Tibial nerve (tissue), 4 donors: Measurements from ENCODE around the gene NOS1. TPM values are rescaled to one million over a fixed set of nuclear protein-coding genes. Genes with fewer than 3 reads are reported as not detected.

ENCODE experiments used
- DNase-seq, 2 donors: peaks; one replicate each; pipeline ENCODE4 v3.0.0-alpha.2; 2019; ENCODE audit warnings: low spot score in 2 of 2
- H3K27ac ChIP-seq, 4 donors: fragments of 200-600 bp; sonication (generic) in 3 of 4; one replicate each; pipeline ENCODE4 v1.5.1; 2017 to 2019; ENCODE audit warnings: mild to moderate bottlenecking in 1 of 4
- H3K27me3 ChIP-seq, 2 donors: fragments of 200-600 bp; sonication (generic) in 1 of 2; one replicate each; pipeline versions ENCODE4 v1.5.1 to v1.6.0; 2017 to 2019
- H3K36me3 ChIP-seq, 3 donors: fragments of 200-600 bp; sonication (generic); one replicate each; pipeline ENCODE4 v1.5.1; 2018 to 2019
- H3K4me1 ChIP-seq, 4 donors: fragments of 200-600 bp; sonication (generic) in 3 of 4; one replicate each; pipeline ENCODE4 v1.5.1; 2017 to 2019
- H3K4me3 ChIP-seq, 4 donors: fragments of 200-600 bp; sonication (generic) in 3 of 4; one replicate each; pipeline ENCODE4 v1.5.1; 2017 to 2019; ENCODE audit warnings: mild to moderate bottlenecking in 1 of 4, moderate library complexity in 1 of 4
- H3K9me3 ChIP-seq, 4 donors: fragments of 200-600 bp; sonication (generic) in 3 of 4; one replicate each; pipeline ENCODE4 v1.5.1; 2017 to 2019
- EP300 ChIP-seq, 2 donors: sonication (generic); formaldehyde crosslinking; IDR thresholded peaks; one replicate each; pipeline ENCODE4 v1.6.1; 2017; ENCODE audit warnings: antibody characterized with exemption in 2 of 2, mild to moderate bottlenecking in 1 of 2
- POLR2A ChIP-seq, 2 donors: fragments of 450-650 bp; IDR thresholded peaks; one replicate each; pipeline ENCODE4 v1.6.1; 2017; ENCODE audit warnings: antibody characterized with exemption in 2 of 2, mild to moderate bottlenecking in 2 of 2, moderate library complexity in 2 of 2
- WGBS, 2 donors: methylation state at CpG; one replicate each; pipeline ENCODE4 v1.1.5; 2018; 5-methylcytosine and 5-hydroxymethylcytosine counted together
- total RNA-seq, 4 donors: library from RNA; depleted of rRNA; stranded (reverse); fragments of >200 nt; gene quantifications; one replicate each; pipeline ENCODE4 v1.1.0, GENCODE V29; 2016
- TF ChIP-seq, protein P1 (sequence below), 5 experiments: fragments of 200-600 bp in 3 of 5; fragments of 450-650 bp in 2 of 5; sonication (generic) in 3 of 5; IDR thresholded peaks; one replicate each; pipeline ENCODE4 v1.5.1; 2016 to 2019; ENCODE audit warnings: antibody characterized with exemption in 5 of 5, mild to moderate bottlenecking in 3 of 5, moderate library complexity in 2 of 5

Gene NOS1
- total RNA-seq, 4 donors from 2014 or later, result 6.9 to 32.4 (median 28.1) TPM

DNA sequence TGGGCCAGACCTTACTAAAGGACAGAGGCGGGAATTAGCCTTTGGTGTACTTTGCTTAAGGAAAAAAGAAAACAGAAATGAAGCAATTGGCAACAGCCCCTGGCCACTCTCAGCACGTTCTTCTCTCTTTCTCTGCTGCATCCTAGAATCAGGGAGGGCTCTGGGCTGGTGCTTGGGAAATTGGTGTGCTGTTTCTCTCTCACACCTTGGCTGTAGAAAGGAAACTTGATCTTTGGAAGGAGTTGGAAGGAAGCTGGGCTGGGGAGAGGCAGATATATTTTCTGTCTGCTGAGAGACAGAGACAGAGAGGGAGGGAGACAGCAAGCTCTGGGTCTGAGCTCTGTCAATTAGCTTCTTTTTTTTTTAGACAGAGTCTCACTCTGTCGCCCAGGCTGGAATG is 27.4 kb downstream of the NOS1 start:
- Histone ChIP-seq H3K4me1 (peaks cover 0 to 20% (median 0%) of the 10 kb centered on the region in 4 donors), H3K27ac (no peak overlapping the region), H3K27me3 (no peaks in the 10 kb centered on the region), H3K36me3 (no peaks in the 10 kb centered on the region), H3K4me3 (no peak overlapping the region), H3K9me3 (no peaks in the 10 kb centered on the region)
- WGBS, 2 donors, result 23 to 27% methylated on average over 3 of the region's 3 CpGs
- TF ChIP-seq, protein P1, sequence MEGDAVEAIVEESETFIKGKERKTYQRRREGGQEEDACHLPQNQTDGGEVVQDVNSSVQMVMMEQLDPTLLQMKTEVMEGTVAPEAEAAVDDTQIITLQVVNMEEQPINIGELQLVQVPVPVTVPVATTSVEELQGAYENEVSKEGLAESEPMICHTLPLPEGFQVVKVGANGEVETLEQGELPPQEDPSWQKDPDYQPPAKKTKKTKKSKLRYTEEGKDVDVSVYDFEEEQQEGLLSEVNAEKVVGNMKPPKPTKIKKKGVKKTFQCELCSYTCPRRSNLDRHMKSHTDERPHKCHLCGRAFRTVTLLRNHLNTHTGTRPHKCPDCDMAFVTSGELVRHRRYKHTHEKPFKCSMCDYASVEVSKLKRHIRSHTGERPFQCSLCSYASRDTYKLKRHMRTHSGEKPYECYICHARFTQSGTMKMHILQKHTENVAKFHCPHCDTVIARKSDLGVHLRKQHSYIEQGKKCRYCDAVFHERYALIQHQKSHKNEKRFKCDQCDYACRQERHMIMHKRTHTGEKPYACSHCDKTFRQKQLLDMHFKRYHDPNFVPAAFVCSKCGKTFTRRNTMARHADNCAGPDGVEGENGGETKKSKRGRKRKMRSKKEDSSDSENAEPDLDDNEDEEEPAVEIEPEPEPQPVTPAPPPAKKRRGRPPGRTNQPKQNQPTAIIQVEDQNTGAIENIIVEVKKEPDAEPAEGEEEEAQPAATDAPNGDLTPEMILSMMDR (IDR thresholded peaks at IDR 0.05), result no peak
- TF ChIP-seq POLR2A (IDR thresholded peaks at IDR 0.05) (no peak), EP300 (IDR thresholded peaks at IDR 0.05) (no peak)
- DNase-seq, result no peak

DNA sequence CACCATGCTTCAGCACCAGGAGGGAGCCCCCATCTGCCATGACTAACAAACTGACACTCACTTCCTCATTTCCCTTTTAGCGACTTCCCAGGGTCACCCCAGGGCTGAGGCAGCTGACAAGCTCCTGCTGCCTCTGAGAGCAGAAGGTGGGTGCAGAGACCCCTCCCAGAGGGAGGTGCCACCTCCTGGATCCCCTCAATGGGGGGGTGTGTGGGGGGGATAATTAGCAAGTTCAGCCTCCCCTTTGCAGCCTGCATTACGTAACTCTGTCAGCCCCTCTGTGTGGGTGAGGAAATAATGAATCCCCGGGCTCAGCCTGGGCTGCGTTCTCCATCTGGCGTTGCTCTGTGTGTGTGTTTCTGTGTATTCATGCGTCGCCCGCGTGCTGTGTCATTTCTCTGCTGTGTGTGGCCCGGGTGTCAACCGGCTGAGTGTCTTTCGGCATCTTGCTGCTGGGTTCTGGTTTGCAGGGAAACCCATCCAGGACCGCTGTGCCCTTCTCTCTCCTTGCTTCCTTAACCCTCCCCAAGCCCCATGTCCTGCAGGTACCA is 28.0 kb downstream of the NOS1 start:
- Histone ChIP-seq H3K27ac (no peak overlapping the region), H3K4me1 (peaks cover 0 to 20% (median 0%) of the 10 kb centered on the region in 4 donors), H3K27me3 (no peaks in the 10 kb centered on the region), H3K9me3 (no peaks in the 10 kb centered on the region), H3K4me3 (no peak overlapping the region), H3K36me3 (no peaks in the 10 kb centered on the region)
- TF ChIP-seq POLR2A (IDR thresholded peaks at IDR 0.05), result no peak
- TF ChIP-seq, protein P1 (IDR thresholded peaks at IDR 0.05), result no peak
- TF ChIP-seq EP300 (IDR thresholded peaks at IDR 0.05), result no peak
- no peak for DNase-seq
- WGBS, 2 donors, result 15 to 27% methylated on average over 8 to 13 of the region's 13 CpGs

DNA sequence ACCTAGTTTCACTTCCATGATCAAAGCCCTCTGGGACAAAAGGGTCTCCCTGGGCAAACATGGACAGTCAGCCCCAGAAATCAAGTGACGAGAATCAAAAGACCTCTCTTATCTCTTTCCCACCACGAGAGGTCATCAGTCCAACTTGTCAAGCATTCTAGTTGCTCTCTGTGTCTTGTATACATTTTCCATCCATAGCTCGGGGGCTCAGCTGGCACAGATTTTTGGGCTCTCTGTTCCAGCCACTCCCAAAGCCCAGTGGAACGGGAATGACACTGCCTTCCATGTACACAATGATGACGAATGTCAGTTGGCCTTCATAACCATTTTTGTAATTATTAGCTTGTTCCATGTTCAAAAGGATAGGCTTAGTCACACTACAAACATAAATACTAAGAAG is 29.7 kb downstream of the NOS1 start:
- Histone ChIP-seq H3K4me3 (no peak overlapping the region), H3K27ac (no peak overlapping the region), H3K36me3 (no peaks in the 10 kb centered on the region), H3K27me3 (no peaks in the 10 kb centered on the region), H3K9me3 (no peaks in the 10 kb centered on the region), H3K4me1 (peaks cover 0 to 20% (median 0%) of the 10 kb centered on the region in 4 donors)
- 70 to 71% methylated on average over 5 of the region's 5 CpGs for WGBS, 2 donors
- TF ChIP-seq POLR2A (IDR thresholded peaks at IDR 0.05), result no peak
- no peak for TF ChIP-seq EP300 (IDR thresholded peaks at IDR 0.05)
- TF ChIP-seq, protein P1 (IDR thresholded peaks at IDR 0.05), result no peak
- DNase-seq, result no peak

DNA sequence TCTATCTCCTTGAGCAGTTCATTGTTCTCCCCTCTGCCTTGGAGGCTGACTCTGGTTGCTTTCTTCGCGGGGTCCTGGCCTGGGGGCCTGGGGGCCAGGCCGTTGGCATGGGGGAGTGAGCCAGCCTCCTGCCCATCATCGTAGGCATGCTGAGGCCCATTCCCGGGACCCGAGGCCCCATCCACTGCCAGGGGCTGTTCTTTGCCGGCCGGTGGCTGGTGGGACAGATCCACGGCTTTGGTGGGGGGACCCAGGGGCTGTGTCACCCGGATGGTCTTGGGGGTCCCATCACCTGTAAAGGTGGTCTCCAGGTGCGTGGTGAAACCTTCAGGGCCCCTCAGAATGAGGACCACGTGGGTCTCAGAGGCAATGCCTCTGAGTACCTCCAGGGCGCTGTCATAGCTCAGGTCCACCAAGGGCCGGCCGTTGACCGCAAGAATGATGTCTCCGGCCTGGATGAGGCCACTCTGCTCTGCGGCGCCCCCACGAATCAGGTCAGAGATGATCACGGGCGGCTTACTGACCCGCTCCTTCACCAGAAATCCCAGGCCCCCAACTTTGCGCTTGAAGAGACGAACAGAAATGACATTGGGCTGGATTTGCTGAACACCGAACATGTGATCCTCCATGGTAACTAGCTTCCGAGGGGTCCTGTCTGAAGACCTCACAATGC is 30.8 kb downstream of the NOS1 start:
- DNase-seq, result no peak
- 87 to 89% methylated on average over 20 to 21 of the region's 27 CpGs for WGBS, 2 donors
- Histone ChIP-seq H3K4me1 (peaks cover 0 to 20% (median 0%) of the 10 kb centered on the region in 4 donors), H3K27ac (no peak overlapping the region), H3K4me3 (no peak overlapping the region), H3K27me3 (no peaks in the 10 kb centered on the region), H3K36me3 (no peaks in the 10 kb centered on the region), H3K9me3 (no peaks in the 10 kb centered on the region)
- TF ChIP-seq EP300 (IDR thresholded peaks at IDR 0.05), result no peak
- TF ChIP-seq, protein P1 (IDR thresholded peaks at IDR 0.05), result no peak
- no peak for TF ChIP-seq POLR2A (IDR thresholded peaks at IDR 0.05)

- peaks cover 0 to 12% (median 0%) of the 10 kb centered on the region in 4 donors for H3K4me1 ChIP-seq
- WGBS, 2 donors, result 85 to 87% methylated on average over 8 of the region's 8 CpGs
- H3K27ac ChIP-seq, result no peak overlapping the region
- H3K27me3 ChIP-seq, result no peaks in the 10 kb centered on the region
- no peak overlapping the region for H3K4me3 ChIP-seq
- TF ChIP-seq EP300 (IDR thresholded peaks at IDR 0.05) (no peak), POLR2A (IDR thresholded peaks at IDR 0.05) (no peak)
- TF ChIP-seq, protein P1 (IDR thresholded peaks at IDR 0.05), result no peak
- no peak for DNase-seq
- no peaks in the 10 kb centered on the region for H3K36me3 ChIP-seq
- H3K9me3 ChIP-seq, result peaks cover 0 to 4% (median 0%) of the 10 kb centered on the region in 4 donors
These were observed 31.7 kb downstream of the NOS1 start for GRCh38 chr12:117329756-117330155.
